Measurements from ENCODE around the gene UBE2J2. TPM values are rescaled to one million over a fixed set of nuclear protein-coding genes. Genes with fewer than 3 reads are reported as not detected.

UBE2J2 gene
- total and polyA plus RNA-seq, 2 of the 8 experiments (the other 6 are each of a cell fraction or from before 2014, with no cell fraction given): 33.6 to 67.9 TPM

DNA sequence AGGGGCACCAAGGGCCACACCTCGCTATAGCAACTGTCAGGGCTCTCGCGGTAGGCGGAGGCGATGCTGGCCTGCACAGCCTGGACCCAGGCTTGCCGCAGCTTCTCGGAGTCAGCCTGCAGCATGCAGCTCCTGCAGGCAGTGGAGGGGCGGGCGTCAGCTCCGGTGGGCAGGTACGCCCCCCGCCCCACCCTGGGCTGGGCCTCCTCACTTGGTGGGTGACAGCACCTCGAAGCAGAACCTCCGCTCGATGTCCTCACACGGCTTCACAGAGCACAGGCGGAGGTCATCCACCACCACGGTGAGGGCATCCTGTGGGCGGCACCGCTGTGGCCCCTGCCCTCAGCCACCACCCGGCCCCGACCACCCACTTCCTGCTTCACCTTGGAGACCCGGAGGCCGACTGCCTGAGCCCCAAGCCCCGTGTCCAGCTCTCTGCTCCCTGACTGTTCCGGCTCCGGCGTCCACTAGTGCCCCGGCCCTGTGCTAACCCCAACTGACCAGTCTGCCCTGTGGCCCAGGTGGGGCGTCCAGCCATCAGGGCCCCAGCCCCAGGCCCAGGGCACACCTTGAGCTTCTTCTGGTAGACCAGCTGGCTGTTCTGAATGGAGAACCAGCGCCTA lies 24.3 kb upstream of the UBE2J2 start (continued):
- TF ChIP-seq, protein P1, sequence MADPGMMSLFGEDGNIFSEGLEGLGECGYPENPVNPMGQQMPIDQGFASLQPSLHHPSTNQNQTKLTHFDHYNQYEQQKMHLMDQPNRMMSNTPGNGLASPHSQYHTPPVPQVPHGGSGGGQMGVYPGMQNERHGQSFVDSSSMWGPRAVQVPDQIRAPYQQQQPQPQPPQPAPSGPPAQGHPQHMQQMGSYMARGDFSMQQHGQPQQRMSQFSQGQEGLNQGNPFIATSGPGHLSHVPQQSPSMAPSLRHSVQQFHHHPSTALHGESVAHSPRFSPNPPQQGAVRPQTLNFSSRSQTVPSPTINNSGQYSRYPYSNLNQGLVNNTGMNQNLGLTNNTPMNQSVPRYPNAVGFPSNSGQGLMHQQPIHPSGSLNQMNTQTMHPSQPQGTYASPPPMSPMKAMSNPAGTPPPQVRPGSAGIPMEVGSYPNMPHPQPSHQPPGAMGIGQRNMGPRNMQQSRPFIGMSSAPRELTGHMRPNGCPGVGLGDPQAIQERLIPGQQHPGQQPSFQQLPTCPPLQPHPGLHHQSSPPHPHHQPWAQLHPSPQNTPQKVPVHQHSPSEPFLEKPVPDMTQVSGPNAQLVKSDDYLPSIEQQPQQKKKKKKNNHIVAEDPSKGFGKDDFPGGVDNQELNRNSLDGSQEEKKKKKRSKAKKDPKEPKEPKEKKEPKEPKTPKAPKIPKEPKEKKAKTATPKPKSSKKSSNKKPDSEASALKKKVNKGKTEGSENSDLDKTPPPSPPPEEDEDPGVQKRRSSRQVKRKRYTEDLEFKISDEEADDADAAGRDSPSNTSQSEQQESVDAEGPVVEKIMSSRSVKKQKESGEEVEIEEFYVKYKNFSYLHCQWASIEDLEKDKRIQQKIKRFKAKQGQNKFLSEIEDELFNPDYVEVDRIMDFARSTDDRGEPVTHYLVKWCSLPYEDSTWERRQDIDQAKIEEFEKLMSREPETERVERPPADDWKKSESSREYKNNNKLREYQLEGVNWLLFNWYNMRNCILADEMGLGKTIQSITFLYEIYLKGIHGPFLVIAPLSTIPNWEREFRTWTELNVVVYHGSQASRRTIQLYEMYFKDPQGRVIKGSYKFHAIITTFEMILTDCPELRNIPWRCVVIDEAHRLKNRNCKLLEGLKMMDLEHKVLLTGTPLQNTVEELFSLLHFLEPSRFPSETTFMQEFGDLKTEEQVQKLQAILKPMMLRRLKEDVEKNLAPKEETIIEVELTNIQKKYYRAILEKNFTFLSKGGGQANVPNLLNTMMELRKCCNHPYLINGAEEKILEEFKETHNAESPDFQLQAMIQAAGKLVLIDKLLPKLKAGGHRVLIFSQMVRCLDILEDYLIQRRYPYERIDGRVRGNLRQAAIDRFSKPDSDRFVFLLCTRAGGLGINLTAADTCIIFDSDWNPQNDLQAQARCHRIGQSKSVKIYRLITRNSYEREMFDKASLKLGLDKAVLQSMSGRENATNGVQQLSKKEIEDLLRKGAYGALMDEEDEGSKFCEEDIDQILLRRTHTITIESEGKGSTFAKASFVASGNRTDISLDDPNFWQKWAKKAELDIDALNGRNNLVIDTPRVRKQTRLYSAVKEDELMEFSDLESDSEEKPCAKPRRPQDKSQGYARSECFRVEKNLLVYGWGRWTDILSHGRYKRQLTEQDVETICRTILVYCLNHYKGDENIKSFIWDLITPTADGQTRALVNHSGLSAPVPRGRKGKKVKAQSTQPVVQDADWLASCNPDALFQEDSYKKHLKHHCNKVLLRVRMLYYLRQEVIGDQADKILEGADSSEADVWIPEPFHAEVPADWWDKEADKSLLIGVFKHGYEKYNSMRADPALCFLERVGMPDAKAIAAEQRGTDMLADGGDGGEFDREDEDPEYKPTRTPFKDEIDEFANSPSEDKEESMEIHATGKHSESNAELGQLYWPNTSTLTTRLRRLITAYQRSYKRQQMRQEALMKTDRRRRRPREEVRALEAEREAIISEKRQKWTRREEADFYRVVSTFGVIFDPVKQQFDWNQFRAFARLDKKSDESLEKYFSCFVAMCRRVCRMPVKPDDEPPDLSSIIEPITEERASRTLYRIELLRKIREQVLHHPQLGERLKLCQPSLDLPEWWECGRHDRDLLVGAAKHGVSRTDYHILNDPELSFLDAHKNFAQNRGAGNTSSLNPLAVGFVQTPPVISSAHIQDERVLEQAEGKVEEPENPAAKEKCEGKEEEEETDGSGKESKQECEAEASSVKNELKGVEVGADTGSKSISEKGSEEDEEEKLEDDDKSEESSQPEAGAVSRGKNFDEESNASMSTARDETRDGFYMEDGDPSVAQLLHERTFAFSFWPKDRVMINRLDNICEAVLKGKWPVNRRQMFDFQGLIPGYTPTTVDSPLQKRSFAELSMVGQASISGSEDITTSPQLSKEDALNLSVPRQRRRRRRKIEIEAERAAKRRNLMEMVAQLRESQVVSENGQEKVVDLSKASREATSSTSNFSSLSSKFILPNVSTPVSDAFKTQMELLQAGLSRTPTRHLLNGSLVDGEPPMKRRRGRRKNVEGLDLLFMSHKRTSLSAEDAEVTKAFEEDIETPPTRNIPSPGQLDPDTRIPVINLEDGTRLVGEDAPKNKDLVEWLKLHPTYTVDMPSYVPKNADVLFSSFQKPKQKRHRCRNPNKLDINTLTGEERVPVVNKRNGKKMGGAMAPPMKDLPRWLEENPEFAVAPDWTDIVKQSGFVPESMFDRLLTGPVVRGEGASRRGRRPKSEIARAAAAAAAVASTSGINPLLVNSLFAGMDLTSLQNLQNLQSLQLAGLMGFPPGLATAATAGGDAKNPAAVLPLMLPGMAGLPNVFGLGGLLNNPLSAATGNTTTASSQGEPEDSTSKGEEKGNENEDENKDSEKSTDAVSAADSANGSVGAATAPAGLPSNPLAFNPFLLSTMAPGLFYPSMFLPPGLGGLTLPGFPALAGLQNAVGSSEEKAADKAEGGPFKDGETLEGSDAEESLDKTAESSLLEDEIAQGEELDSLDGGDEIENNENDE (IDR thresholded peaks at IDR 0.05; ENCODE audit: insufficient replicate concordance, low read length): no peak
- TF ChIP-seq POLR2A (IDR thresholded peaks at IDR 0.05; ENCODE audit: control extremely low read depth in 1 of 2, low read depth in 2 of 2, low read length in 2 of 2): no peak
- TF ChIP-seq NRF1 (IDR thresholded peaks at IDR 0.05; ENCODE audit: low read depth, low read length): no peak
- no peak for TF ChIP-seq SAP30 (IDR thresholded peaks at IDR 0.05; ENCODE audit: insufficient read depth, insufficient replicate concordance, low read length)
- TF ChIP-seq, protein P2, sequence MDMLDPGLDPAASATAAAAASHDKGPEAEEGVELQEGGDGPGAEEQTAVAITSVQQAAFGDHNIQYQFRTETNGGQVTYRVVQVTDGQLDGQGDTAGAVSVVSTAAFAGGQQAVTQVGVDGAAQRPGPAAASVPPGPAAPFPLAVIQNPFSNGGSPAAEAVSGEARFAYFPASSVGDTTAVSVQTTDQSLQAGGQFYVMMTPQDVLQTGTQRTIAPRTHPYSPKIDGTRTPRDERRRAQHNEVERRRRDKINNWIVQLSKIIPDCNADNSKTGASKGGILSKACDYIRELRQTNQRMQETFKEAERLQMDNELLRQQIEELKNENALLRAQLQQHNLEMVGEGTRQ (IDR thresholded peaks at IDR 0.05; ENCODE audit: low read length): no peak
- no peak for TF ChIP-seq EZH2 (IDR thresholded peaks at IDR 0.05; ENCODE audit: low read depth, low read length, severe bottlenecking)
- TF ChIP-seq CREB1 (IDR thresholded peaks at IDR 0.05): no peak

Data from H1 (cell line).